ENCODE results near the gene RASSF10. TPM values are rescaled to one million over a fixed set of nuclear protein-coding genes. Genes with fewer than 3 reads are reported as not detected.
"Not testable (repeated sequence)": the region's sequence is repeated elsewhere in the genome, so short reads cannot be mapped to it uniquely, and the experiment has no call there.

The RASSF10 gene
- total RNA-seq, 1 experiment from 2014 or later: 0.21 TPM

GRCh38 chr11:13019313-13019712 is 10.2 kb downstream of the RASSF10 start:
- DNase-seq (ENCODE audit: low read depth): no peak

DNA sequence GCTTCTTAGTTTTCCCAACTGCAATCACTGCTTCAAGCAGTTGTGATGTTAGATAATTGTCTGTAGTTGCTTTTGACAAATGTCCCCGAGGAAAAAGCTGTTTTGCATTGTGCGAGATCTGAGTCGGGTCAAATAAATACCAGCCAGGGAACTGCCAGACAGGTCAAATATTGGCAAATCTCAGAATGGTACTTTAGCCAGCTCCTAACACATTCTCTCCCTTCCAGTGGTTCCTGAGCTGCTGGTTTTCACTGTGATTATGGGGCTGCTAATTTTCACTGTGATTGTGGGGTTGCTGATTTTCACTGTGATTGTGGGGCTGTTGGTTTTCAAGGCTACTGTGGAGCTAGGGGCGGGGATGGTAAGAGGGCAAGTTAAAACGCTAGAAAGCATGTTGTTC is 14.3 kb downstream of the RASSF10 start:
- DNase-seq (ENCODE audit: low read depth): no peak

- DNase-seq (ENCODE audit: low read depth): no peak
Observed at GRCh38 chr11:13026722-13027121, 17.6 kb downstream of the RASSF10 start.

GRCh38 chr11:13028322-13028721 is 19.2 kb downstream of the RASSF10 start:
- no peak for DNase-seq (ENCODE audit: low read depth)

DNA sequence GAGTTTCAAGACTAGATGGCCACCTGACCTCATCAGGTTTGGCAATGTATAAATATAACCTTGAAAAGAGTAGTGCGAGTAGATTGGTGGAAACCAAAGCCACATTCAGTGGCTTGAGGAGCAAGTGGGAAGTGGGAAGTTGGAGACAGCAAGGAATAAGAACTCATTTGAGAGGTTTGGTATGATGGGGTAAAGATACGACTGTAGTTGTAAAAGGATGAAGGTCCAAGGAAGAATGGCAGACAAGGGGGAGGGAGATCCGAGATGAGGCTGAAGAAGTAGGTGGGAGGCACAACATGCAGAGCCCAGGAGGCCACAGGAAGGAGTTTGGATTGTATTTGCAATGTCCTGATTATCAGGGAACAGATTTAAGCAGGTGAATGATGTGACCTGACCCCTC is 20.8 kb downstream of the RASSF10 start:
- no peak for DNase-seq (ENCODE audit: low read depth)

DNA sequence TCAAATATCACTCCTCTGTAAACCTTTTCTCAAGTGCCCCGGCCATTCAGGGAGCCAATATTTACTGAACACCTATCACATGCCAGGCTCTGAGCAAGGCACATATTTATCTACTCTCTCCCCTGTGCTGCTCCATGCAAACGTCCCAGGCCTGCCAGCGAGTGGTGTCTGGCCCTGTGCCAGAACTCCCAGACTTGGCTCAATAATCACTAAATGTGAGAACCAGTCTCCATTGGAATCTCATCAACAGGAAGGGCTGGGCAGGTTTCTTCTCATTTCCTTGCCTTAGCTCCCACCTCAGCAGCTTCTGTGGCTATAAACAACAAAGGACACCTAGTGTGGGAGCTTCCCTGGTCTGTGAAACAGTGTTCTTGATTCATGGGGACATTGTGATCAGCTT is 21.7 kb downstream of the RASSF10 start:
- DNase-seq (ENCODE audit: low read depth): peak; percentile 29

DNA sequence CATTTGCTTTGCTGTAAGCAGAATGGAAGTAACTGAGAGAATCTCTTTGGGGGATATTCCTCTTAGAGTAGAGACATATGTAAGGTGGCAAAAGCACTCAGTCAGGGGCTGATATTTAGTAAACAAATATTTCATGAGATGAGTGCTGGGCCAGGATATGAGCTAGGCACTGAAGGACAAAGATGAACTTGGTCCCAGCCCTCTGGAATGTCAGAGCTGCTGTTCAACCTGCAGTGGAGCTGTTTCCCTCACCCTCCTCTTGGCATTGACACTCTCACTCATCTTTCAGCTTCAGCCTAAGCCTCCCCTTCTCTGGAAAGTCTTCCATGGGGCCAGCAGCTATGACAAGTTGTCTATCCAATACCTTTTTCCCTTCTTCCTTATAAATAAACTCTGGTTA is 22.2 kb downstream of the RASSF10 start:
- DNase-seq (ENCODE audit: low read depth): no peak

- no peak for DNase-seq (ENCODE audit: low read depth)
Observed at GRCh38 chr11:13033760-13034533, 24.8 kb downstream of the RASSF10 start.

- DNase-seq (ENCODE audit: low read depth): no peak
Observed at GRCh38 chr11:13035711-13036110, 26.6 kb downstream of the RASSF10 start.

DNA sequence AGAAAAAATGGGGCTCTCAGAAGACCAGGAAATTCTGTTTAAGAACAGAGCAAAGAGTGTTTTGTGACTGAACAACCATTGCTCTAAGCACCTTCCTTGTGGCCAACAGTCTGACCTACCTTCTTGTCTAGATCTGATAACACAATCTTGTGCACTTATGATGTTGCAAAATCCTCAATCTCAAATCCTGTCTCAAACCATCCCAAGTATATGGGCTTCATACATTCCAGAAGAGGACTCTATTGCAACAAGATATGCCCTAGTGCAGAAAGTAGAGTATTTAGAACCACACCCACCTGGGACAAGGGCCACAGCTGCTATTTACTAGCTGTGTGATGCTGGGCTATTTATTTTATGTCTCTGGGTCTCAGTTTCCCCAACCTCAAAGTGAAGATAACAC is 27.1 kb downstream of the RASSF10 start:
- no peak for DNase-seq (ENCODE audit: low read depth)

GRCh38 chr11:13038366-13038765 is 29.2 kb downstream of the RASSF10 start:
- DNase-seq (ENCODE audit: low read depth): no peak

DNA sequence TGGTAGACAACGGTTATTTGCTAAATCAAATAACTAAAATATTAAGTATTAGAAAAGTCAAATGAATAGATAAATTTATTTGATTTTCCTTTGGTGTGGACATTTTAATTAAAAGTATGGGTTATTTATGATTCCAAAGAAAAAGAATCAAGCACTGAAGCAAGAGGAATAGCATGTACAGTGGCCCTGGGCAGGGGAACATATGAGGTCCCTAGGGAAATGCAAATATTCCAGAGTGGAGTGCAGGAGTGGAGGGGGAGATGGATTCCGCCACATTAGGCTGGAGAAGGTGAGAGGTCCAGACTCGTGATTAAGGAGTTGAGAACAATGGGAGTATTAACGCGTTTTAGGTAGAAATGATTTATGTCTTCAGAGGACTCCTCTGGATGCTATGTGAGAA is 30.0 kb downstream of the RASSF10 start:
- DNase-seq (ENCODE audit: low read depth): no peak

DNA sequence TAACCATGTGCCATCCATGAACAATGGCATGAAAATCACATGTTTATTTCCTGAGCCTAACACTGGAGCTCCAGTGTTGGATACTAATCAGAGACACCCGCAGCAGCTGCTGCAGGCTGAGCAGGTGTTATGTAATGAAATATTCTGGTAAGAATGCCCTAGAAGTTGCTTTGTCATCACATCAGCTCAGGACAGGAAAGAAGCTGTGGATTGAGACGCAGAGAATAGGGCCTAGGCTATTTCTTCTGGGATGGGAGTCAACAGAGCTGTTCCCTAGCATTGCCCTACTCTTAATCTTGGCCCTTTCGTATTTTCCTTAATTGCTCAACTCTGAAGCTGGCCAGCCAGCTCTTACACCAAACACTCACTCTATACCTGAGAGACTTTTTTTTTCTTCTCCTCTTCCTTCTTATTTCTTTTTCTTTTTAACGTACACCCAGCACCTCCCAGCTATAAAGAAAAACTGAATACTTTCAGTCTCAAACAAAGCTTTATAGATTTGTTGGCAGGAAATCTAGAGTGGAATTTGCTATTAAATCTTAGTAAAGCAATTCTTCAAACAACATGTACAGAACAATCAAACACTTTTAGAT is 31.9 kb downstream of the RASSF10 start:
- no peak for DNase-seq (ENCODE audit: low read depth)

DNA sequence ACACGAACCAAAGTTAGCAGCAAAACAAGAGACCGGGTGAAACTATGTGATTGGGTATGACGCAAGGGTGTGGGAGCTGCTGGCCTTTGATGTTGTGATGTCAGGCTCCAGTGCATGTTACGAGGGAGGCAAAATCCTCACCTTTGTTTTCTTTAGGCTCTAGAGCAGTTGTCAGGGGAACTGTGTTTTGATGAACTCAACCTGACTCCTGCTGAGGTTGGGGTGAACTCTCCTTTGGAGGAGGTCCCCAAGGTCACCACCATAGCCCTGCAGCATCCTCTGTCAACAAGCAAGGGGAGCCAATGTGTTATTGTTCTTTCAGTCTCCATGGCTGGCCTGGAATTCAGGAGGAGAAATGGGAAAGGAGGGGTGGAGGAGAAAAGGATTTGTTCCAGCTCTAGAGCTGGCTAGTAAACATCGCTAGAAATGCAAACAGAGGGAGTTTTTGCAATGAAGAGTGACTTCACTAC is 33.8 kb downstream of the RASSF10 start:
- no peak for DNase-seq (ENCODE audit: low read depth)

DNA sequence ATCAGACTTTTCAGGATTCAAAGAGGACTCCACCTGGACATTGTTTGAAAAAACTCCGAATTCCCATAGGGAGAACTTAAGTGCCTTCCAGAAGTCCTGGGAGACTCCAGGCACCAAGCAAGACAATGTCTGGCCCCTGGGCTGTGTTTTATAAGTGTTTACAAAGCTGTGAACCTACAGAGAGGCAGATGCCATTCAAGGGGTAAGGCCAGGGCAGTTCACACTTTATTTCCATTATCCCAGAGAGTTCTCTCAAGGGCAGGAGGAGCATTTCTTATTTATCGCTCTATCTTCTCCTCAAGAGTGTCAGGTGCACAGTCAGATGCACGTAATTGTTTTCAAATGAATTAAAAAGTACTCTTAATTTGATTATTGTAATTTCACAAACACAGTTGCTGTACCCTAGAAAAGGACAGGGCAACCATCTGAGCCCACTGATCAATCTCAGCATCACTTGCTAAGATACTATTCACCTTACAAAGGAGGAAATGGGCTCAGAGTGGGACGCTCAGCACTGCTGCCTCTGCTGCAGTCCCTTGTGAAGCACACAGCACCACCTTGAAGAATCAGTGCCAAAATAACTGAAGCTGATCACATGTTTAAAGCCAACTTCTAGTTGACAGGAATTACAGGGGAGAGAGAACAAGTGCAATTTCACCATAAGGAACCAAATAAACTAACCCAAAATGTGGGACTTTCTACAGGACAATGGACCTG is 35.0 kb downstream of the RASSF10 start:
- no peak for DNase-seq (ENCODE audit: low read depth)

- DNase-seq (ENCODE audit: low read depth): not testable (repeated sequence)
Observed at GRCh38 chr11:13045089-13045488, 36.0 kb downstream of the RASSF10 start.

GRCh38 chr11:13045734-13046133 is 36.6 kb downstream of the RASSF10 start:
- no peak for DNase-seq (ENCODE audit: low read depth)

GRCh38 chr11:13046637-13047570 is 37.8 kb downstream of the RASSF10 start:
- no peak for DNase-seq (ENCODE audit: low read depth)

- no peak for DNase-seq (ENCODE audit: low read depth)
Observed at GRCh38 chr11:13047884-13048283, 38.8 kb downstream of the RASSF10 start.

- peak; percentile 56 for DNase-seq (ENCODE audit: low read depth)
Observed at GRCh38 chr11:13051257-13051656, 42.1 kb downstream of the RASSF10 start.

DNA sequence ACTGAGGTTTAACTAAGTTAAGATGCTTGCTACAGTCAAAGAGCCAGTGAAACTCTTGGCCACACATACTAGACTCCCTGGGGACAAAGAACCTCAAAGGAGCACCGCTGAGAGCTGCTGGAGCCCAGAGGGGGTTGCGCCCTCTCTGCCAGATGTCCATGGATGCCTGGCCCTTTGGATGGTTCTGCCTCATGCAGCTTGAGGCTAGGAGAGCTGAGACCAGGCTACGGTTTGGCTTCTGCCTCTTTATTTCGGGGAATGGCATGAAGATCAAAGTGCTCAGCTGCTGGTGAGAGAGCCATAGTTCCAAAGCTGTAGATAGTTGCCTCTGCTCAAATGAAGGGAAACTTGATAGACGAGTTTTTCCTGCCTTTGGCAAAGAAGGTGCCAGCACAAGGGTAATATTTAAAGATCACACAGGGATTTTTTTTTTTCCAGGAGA is 43.0 kb downstream of the RASSF10 start:
- no peak for DNase-seq (ENCODE audit: low read depth)

Measured in HT1080 (cell line).